ENCODE results near the gene MAVS.
A peak's percentile ranks its signal among the peaks of the same experiment; 100 is the strongest.
"Not testable (repeated sequence)": the region's sequence is repeated elsewhere in the genome, so short reads cannot be mapped to it uniquely, and the experiment has no call there.

Gene MAVS

GRCh38 chr20:3815703-3816315 lies 30.8 kb upstream of the MAVS start:
- no peak for DNase-seq

- peak; percentile 23 to 65 for DNase-seq
Measured at GRCh38 chr20:3818155-3819151, 28.2 kb upstream of the MAVS start.

GRCh38 chr20:3819411-3820047 lies 27.1 kb upstream of the MAVS start:
- no peak for DNase-seq

GRCh38 chr20:3820048-3820900 lies 26.4 kb upstream of the MAVS start, which contains the start of gene AP5S1:
Gene AP5S1 (plus strand): TSS chr20:3820547. CDS start chr20:3822118, 1,571 bp downstream.
- DNase-seq, result peak; percentile 93 to 96

GRCh38 chr20:3820901-3821727 lies 25.5 kb upstream of the MAVS start:
- no peak for DNase-seq

GRCh38 chr20:3821996-3822395 lies 24.6 kb upstream of the MAVS start:
- DNase-seq, result no peak

- no peak for DNase-seq
Measured at GRCh38 chr20:3823881-3824280, 22.8 kb upstream of the MAVS start.

- DNase-seq, result no peak
Measured at GRCh38 chr20:3825526-3825925, 21.1 kb upstream of the MAVS start.

GRCh38 chr20:3826420-3826819 lies 20.2 kb upstream of the MAVS start:
- DNase-seq, result no peak

GRCh38 chr20:3828798-3829197 lies 17.8 kb upstream of the MAVS start:
- DNase-seq, result no peak

- not testable (repeated sequence) for DNase-seq
Measured at GRCh38 chr20:3829891-3830290, 16.7 kb upstream of the MAVS start.

- no peak for DNase-seq
Measured at GRCh38 chr20:3836132-3836531, 10.5 kb upstream of the MAVS start.

GRCh38 chr20:3839328-3839727 lies 7.3 kb upstream of the MAVS start:
- DNase-seq, result no peak

GRCh38 chr20:3840201-3840600 lies 6.4 kb upstream of the MAVS start:
- DNase-seq, result not testable (repeated sequence)

GRCh38 chr20:3842348-3842930 lies 4.2 kb upstream of the MAVS start:
- no peak for DNase-seq

- no peak for DNase-seq
Measured at GRCh38 chr20:3843490-3843889, 3.1 kb upstream of the MAVS start.

- not testable (repeated sequence) for DNase-seq
Measured at GRCh38 chr20:3843990-3844619, 2.5 kb upstream of the MAVS start.

- no peak for DNase-seq
Measured at GRCh38 chr20:3846378-3846739, 275 bp upstream of the MAVS start.

GRCh38 chr20:3847429-3847940 lies 851 bp downstream of the MAVS start:
- no peak for DNase-seq

- no peak for DNase-seq
Measured at GRCh38 chr20:3848565-3848964, 1.9 kb downstream of the MAVS start.

- DNase-seq, result no peak
Measured at GRCh38 chr20:3854462-3854871, 7.8 kb downstream of the MAVS start.
